Mesodermal cell (in vitro differentiated cells): ENCODE results near the gene CYB5A.

Experiments used
- H3K27ac ChIP-seq: 2 replicates; pipeline ENCODE4 v1.7.0; 2013; ENCODE audit warnings: mild to moderate bottlenecking, low read depth, low read length, moderate library complexity; ENCODE audit not compliant: severe bottlenecking
- H3K36me3 ChIP-seq: 2 replicates; pipeline ENCODE4 v1.7.1; 2013; ENCODE audit warnings: mild to moderate bottlenecking, low read length, moderate library complexity; ENCODE audit not compliant: control insufficient read depth, insufficient read depth
- H3K4me1 ChIP-seq: one replicate; pipeline ENCODE4 v1.7.1; 2013; ENCODE audit warnings: mild to moderate bottlenecking, low read length; ENCODE audit not compliant: insufficient read depth, control insufficient read depth, poor library complexity, severe bottlenecking
- H3K4me3 ChIP-seq: 2 replicates; pipeline ENCODE4 v1.7.0; 2013; ENCODE audit warnings: low read length, control low read depth, mild to moderate bottlenecking; ENCODE audit not compliant: insufficient read depth, poor library complexity, severe bottlenecking; ENCODE audit errors: extremely low read depth
- H3K9me3 ChIP-seq: 2 replicates; pipeline ENCODE4 v1.7.1; 2013; ENCODE audit warnings: mild to moderate bottlenecking, low read length, moderate library complexity; ENCODE audit not compliant: control insufficient read depth
- WGBS, 2 experiments: methylation state at CpG; one replicate each; pipeline ENCODE4 v1.1.5; 2013; ENCODE audit warnings: missing lambda C conversion rate in 2 of 2; ENCODE audit not compliant: insufficient coverage in 2 of 2; 5-methylcytosine and 5-hydroxymethylcytosine counted together

CYB5A gene

DNA sequence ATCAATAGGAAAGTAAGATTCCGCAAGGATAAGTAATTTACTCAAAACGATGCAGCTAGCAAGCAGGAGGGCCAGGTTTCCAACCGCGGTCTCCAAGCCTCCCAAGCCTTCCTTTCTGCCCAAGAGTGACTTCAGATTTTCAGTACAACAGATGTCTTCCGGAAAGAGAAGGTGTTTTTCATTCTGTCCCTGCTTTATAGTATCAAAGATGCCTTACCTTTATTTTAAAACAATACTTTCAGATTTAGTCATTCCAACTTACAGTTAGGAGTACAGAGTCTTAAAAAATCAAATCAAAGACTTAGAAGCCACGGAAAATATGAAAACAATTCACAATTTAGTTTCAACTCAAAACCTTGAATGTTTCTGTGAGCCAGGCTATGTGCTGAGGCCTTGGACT lies 43.6 kb downstream of the CYB5A start:
- no peak overlapping the region for H3K4me3 ChIP-seq
- 89 to 91% methylated on average over 4 to 5 of the region's 6 CpGs for WGBS, 2 experiments
- H3K27ac ChIP-seq, result no peak overlapping the region
- H3K4me1 ChIP-seq, result peaks cover 14% of the 10 kb centered on the region
- no peaks in the 10 kb centered on the region for H3K9me3 ChIP-seq
- H3K36me3 ChIP-seq, result no peaks in the 10 kb centered on the region

DNA sequence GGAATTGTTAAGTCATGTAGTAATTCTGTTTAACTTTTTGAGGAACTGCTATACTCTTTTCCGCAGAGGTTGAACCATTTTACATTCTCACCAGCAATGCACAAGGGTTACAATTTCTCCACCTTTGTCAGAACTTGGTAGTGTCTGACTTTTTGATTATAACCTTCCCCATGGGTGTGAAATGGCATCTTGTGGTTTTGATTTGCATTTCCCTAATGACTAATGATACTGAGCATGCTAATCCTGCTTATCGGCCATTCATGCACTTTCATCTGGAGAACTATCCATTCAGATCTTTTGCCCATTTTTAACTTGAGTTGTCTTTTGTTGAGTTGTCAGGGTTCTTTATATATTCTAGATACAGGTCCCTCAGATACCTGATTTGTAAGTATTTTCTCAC lies 47.2 kb downstream of the CYB5A start:
- no peaks in the 10 kb centered on the region for H3K4me1 ChIP-seq
- no CpG with 5 or more reads among the region's 2 CpGs for WGBS, 2 experiments
- H3K9me3 ChIP-seq, result no peaks in the 10 kb centered on the region
- H3K27ac ChIP-seq, result no peak overlapping the region
- H3K4me3 ChIP-seq, result no peak overlapping the region
- H3K36me3 ChIP-seq, result no peaks in the 10 kb centered on the region

DNA sequence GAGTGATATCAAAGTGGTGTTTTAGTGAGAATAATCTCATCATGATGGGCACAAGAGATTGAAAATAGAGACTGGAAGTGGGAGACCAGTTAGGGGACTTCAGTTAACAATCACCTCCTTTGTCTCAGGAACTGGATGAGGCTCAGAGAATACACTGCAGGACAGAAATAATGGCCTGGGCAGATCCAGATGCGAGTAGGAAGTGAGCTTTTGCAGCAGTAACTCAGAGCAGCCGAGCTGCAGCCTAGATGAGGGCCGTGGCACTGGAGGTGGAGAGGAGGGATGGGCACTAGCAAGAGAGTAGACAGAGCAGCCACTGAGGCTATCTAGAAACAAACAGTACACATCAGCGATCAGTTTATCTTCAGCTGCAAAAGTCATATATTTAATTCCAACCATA lies 48.6 kb downstream of the CYB5A start:
- WGBS, 2 experiments, result 81 to 96% methylated on average over 3 of the region's 4 CpGs
- Histone ChIP-seq H3K36me3 (no peaks in the 10 kb centered on the region), H3K4me1 (no peaks in the 10 kb centered on the region), H3K4me3 (no peak overlapping the region), H3K9me3 (no peaks in the 10 kb centered on the region), H3K27ac (no peak overlapping the region)

DNA sequence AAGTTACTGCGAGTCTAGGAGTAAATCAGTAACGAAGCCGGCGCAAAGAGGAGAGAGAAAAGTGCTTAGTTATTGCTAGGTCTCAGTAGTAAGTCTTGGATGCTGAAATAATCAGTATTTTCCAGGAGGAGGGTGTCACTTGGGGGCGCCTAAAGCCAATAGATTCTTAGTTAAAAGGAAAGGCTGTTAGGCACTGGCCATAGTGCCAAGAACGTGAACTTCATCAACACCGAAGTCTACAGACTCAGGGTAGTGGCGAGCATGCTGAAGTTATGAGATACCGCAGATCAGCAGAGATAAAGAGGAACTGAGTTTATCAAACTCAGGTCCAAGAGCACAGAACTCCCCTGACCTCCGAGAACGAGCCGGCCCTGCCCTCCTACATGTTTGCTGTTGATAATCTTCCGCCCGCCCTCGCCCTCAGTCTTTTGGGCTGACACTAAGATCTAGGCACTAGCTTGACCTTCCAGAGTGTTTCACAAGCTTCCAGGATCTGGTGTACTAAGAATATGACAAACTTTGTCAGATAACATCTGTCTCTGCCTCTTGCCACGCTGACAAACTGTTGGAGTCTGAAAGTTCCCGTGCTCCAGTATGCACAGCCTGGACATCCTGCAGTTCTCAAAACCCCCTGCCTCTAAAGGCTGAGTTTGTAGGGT lies 49.2 kb downstream of the CYB5A start:
- Histone ChIP-seq H3K4me3 (no peak overlapping the region), H3K4me1 (no peaks in the 10 kb centered on the region), H3K9me3 (no peaks in the 10 kb centered on the region), H3K27ac (no peak overlapping the region), H3K36me3 (no peaks in the 10 kb centered on the region)
- 85 to 90% methylated on average over 15 to 16 of the region's 17 CpGs for WGBS, 2 experiments

DNA sequence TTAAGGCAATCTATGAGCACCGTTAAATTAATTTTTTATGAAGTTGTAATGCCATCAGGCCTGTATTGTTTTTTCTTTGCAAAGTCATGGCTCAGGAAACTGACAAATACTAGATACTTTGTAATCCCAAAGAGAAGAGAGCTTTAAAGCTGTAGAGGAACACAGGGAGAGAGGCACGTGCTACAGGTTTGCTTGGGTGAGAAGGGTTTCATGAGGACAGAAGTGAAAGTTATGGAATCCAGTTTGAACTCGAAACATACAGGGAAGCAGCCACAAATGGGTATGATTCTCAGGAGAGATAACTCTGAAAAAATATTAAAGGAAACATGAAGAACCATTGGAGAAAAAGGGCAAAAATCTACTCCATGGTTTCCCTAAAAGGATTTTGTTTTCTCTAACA lies 49.8 kb downstream of the CYB5A start:
- Histone ChIP-seq H3K9me3 (no peaks in the 10 kb centered on the region), H3K27ac (no peak overlapping the region), H3K4me3 (no peak overlapping the region), H3K36me3 (no peaks in the 10 kb centered on the region), H3K4me1 (no peaks in the 10 kb centered on the region)
- WGBS, 2 experiments, result 95% methylated on average over 2 to 3 of the region's 3 CpGs

DNA sequence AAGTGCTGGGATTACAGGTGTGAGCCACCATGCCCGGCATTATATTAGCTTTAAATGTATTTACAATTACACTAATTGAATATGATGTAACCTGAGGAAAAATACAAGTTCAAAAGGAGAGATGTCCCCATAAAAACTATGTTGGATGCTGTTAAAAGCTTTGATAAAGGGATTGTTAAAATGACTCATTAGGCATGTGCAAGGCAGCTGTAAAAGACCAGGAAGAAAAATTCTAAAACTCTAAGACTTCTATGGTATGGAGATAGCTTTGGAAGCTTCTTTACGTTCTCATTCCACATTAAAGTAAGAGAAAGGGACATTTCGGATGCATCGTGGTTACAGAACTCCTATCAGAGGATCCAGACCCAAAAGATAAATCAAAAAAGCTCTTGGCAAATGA lies 50.3 kb downstream of the CYB5A start:
- Histone ChIP-seq H3K36me3 (no peaks in the 10 kb centered on the region), H3K4me1 (no peaks in the 10 kb centered on the region), H3K27ac (no peak overlapping the region), H3K4me3 (no peak overlapping the region), H3K9me3 (no peaks in the 10 kb centered on the region)
- no CpG with 5 or more reads among the region's 4 CpGs for WGBS, 2 experiments

DNA sequence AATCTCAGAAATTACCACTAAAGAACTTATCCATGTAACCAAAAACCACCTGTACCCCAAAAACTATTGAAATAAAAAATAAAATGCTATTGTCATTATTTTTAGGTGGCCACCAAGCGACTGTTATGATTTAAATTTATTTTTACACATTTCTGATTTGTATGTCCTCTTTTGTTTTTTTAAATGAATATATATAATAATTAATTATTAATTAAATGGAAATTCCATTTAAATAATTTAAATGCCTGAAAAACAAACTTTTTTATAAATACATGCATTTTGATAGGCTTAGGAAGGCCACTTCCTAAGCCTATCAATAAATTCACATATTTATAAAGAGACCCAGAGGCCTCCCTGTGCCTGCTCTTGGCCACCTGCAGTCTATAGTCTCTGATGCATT lies 52.2 kb downstream of the CYB5A start:
- Histone ChIP-seq H3K36me3 (no peaks in the 10 kb centered on the region), H3K4me3 (no peak overlapping the region), H3K27ac (no peak overlapping the region), H3K9me3 (no peaks in the 10 kb centered on the region), H3K4me1 (no peaks in the 10 kb centered on the region)
- WGBS, 2 experiments, result no CpG with 5 or more reads among the region's 1 CpG

DNA sequence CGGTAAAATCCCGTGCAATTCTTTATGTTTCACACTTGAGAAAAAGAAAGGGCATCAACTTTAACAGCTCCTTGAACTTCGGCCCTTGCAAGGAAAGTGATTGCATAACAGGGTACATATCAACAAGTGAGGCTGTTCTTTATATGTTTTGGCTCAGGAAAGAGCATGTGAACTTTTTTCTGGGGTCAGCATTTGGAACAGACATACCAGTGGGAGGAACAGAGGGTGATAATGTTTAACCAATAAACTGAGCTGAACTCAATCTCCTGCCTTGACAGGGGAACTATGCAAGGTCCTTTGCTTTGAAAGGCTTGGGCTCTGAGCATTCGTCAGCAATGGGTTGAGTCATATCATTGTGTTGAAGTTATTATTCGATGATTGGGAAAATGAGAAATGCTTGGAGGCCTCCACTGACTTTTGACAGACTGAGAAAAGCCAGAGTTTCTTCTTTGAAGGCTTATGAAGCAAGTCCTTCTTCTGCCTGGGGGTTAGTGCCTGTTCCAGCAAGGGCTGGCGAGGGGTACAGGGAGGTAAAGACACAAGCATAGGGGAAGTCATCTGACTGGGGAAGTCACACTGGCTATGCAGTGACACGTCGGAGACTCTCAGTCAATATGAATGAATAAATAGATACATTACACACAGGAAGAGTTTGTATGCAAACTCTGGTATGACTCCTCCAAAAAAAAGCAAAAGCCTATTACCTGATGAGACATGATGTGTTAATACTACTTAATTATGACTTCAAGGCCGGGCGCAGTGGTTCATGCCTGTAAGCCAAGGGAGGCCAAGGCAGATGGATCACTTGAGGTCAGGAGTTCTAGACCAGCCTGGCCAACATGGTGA lies 57.2 kb downstream of the CYB5A start:
- no peaks in the 10 kb centered on the region for H3K9me3 ChIP-seq
- no peaks in the 10 kb centered on the region for H3K4me1 ChIP-seq
- 82 to 96% methylated on average over 7 of the region's 10 CpGs for WGBS, 2 experiments
- H3K4me3 ChIP-seq, result no peak overlapping the region
- no peaks in the 10 kb centered on the region for H3K36me3 ChIP-seq
- no peak overlapping the region for H3K27ac ChIP-seq

DNA sequence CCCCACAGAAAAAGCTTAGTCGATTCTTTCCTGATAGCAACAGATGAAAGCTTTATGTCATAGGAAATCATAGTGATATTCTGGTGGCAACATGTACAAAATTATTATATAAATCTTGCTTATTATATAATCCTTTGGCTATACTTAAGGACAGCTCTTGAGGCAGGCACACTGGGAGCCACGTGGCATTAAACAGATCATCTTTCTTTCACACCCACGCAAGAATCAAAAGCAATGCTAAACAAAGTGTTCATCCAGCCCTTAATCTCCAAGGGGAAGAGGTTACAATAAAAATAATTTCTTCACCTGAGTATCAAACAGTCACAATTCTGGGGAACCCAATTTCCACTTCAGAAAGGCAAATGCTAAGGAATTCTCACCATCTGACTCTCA lies 57.8 kb downstream of the CYB5A start:
- H3K36me3 ChIP-seq, result no peaks in the 10 kb centered on the region
- no peaks in the 10 kb centered on the region for H3K9me3 ChIP-seq
- H3K4me3 ChIP-seq, result no peak overlapping the region
- no peaks in the 10 kb centered on the region for H3K4me1 ChIP-seq
- no peak overlapping the region for H3K27ac ChIP-seq
- no CpG with 5 or more reads among the region's 3 CpGs for WGBS, 2 experiments

DNA sequence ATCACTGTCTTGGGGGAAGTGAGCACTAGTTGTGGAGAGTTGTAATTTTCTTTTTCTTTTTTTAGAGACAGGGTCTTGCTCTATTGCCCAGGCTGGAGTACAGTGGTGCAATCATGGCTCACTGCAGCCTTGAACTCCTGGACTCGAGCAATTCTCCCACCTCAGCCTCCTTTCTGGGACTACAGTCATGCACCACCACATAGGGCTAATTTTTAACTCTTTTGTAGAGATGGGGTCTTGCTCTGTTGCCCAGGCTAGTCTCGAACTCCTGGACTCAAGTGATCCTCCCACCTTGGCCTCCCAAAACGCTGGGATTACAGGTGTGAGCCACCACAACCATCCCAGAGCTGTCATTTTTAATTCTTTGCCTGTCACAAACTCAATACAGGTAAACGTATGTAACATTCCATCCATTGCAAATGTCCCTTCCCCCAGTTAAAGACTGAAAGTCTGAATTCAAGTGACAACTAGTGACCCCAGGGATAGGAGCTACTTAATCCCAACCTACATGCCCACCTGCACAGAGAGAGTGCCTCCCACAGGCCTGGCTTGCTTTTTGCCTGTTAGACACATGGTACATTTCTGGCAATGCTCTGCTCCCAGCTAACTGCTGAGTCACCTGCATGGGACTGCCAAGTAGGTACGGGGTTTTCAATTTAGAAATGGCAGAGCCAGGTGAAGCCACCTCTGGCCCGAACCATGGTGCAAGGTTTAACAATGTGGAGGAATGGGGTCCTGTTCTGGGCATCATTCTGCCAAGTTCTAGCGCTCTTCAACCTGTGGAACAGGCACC lies 60.6 kb downstream of the CYB5A start:
- Histone ChIP-seq H3K27ac (no peak overlapping the region), H3K9me3 (no peaks in the 10 kb centered on the region), H3K4me1 (no peaks in the 10 kb centered on the region), H3K36me3 (no peaks in the 10 kb centered on the region), H3K4me3 (no peak overlapping the region)
- WGBS, 2 experiments, result 77 to 78% methylated on average over 6 of the region's 7 CpGs
